ENCODE measurements around the gene ALDH3A2. TPM values are rescaled to one million over a fixed set of nuclear protein-coding genes. Genes with fewer than 3 reads are reported as not detected.
A peak's percentile ranks its signal among the peaks of the same experiment; 100 is the strongest.

Gene ALDH3A2
- total RNA-seq, 6 experiments from 2014 or later = 12.0 to 20.6 (median 18.4) TPM

DNA sequence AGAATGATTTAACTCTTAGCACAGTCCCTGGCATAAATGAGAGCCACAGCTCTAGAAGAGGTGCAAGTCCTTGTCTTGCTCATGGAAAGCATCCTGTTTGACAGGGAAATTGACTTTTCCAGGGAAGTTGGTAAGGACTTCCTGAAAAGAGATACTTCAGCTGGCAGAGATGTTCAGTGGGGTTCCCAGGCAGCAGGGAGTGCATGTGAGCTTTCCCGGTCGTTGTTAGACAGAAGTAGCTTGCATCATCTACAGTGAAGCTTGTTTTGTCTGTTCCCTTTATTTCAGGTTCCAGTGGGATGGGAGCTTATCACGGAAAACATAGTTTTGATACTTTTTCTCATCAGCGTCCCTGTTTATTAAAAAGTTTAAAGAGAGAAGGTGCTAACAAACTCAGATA is 22.9 kb downstream of the ALDH3A2 start:
- no peak for DNase-seq
- no peak overlapping the region for H3K4me3 Mint-ChIP-seq
- no peaks in the 10 kb centered on the region for H3K36me3 Mint-ChIP-seq (ENCODE audit: low read depth)
- no peaks in the 10 kb centered on the region for H3K9me3 Mint-ChIP-seq
- no peak overlapping the region for H3K27ac Mint-ChIP-seq
- H3K4me1 Mint-ChIP-seq (ENCODE audit: low read depth) = peaks cover 12% of the 10 kb centered on the region
- no peaks in the 10 kb centered on the region for H3K27me3 Mint-ChIP-seq (ENCODE audit: insufficient read depth)
- TF ChIP-seq, protein P1, sequence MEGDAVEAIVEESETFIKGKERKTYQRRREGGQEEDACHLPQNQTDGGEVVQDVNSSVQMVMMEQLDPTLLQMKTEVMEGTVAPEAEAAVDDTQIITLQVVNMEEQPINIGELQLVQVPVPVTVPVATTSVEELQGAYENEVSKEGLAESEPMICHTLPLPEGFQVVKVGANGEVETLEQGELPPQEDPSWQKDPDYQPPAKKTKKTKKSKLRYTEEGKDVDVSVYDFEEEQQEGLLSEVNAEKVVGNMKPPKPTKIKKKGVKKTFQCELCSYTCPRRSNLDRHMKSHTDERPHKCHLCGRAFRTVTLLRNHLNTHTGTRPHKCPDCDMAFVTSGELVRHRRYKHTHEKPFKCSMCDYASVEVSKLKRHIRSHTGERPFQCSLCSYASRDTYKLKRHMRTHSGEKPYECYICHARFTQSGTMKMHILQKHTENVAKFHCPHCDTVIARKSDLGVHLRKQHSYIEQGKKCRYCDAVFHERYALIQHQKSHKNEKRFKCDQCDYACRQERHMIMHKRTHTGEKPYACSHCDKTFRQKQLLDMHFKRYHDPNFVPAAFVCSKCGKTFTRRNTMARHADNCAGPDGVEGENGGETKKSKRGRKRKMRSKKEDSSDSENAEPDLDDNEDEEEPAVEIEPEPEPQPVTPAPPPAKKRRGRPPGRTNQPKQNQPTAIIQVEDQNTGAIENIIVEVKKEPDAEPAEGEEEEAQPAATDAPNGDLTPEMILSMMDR (IDR thresholded peaks at IDR 0.05) = no peak

DNA sequence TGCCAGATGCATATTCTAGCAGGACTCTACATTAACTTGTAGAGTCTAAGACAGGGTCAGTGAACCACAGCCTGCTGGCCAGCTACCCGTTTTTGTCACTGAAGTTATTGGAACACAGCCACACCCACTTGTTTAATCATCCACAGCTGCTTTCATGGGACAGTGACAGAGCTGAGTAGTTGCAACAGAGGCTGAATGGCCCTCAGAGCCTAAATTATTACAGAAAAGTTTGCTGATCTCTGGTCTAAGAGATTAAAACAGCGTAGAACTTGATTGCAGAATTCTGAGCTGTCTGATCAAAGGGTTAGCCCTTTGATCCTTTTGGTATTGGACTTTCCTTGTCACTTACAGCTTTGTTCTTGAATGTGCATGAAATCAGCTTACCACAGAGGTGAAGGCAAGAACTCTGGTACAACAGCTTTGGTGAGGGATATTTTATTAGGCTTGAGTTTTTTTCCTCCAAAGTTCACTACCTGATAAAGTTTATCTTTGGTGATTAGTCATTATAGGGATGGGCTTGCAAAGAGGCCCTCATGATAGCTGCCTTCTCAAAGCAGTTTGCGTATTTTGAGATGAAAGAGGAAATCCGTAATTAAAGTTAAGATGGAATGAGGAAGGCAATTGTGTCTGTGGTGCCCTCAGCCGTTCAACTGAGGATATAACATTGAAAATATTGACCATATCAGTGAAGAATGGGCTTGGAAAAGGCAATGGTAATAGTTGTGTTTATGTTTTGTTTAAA is 23.6 kb downstream of the ALDH3A2 start:
- Mint-ChIP-seq H3K27me3 (ENCODE audit: insufficient read depth) (no peaks in the 10 kb centered on the region), H3K9me3 (no peaks in the 10 kb centered on the region), H3K27ac (no peak overlapping the region; the same call in 1 of the 2 replicates), H3K4me3 (no peak overlapping the region), H3K4me1 (ENCODE audit: low read depth) (peaks cover 12% of the 10 kb centered on the region), H3K36me3 (ENCODE audit: low read depth) (no peaks in the 10 kb centered on the region)
- TF ChIP-seq, protein P1 (IDR thresholded peaks at IDR 0.05) = peak; percentile 65
- DNase-seq = no peak

DNA sequence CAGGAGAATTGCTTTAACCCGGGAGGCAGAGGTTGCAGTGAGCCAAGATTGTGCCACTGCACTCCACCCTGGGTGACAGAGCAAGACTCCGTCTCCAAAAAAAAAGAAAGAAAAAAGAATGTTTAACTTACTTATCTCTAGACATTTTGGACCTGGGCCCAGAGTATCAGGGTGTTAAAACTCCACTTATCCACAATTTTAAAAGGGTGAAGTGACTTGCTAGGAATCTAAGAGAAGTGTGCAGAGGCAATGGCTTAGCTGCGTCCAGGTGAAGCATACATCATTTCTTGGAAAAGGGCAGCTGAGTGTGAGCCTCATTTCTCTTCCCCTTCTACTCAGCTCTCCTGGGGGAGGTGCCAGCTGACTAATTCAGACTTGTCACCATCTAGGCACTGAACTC is 25.1 kb downstream of the ALDH3A2 start:
- Mint-ChIP-seq H3K27ac (no peak overlapping the region), H3K4me1 (ENCODE audit: low read depth) (peaks cover 12% of the 10 kb centered on the region), H3K4me3 (no peak overlapping the region), H3K9me3 (no peaks in the 10 kb centered on the region), H3K27me3 (ENCODE audit: insufficient read depth) (no peaks in the 10 kb centered on the region), H3K36me3 (ENCODE audit: low read depth) (no peaks in the 10 kb centered on the region)
- no peak for DNase-seq
- TF ChIP-seq, protein P1 (IDR thresholded peaks at IDR 0.05) = no peak

DNA sequence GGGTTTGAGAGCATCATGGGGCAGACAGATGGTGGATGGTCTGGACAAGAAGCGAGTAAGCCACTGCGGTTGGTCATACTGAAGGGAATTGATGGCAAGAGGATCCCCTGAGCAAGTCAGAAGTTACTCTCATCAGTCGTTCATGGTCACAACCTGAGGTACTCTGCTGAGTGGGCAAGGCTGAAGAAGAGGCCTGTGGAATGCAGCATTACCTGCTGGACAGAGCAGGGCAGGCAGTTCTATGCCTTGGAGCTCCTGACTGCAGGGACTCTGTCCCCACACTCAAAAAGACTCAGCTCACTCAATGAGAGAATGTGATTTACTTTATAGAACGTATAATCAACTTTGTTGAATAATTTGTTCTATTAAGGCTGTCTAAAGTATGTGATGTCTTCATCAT is 28.3 kb downstream of the ALDH3A2 start:
- TF ChIP-seq, protein P1 (IDR thresholded peaks at IDR 0.05) = no peak
- H3K4me3 Mint-ChIP-seq = no peak overlapping the region
- peaks cover 15% of the 10 kb centered on the region for H3K4me1 Mint-ChIP-seq (ENCODE audit: low read depth)
- no peaks in the 10 kb centered on the region; the same call in 1 of the 2 replicates for H3K27me3 Mint-ChIP-seq (ENCODE audit: insufficient read depth)
- no peaks in the 10 kb centered on the region for H3K9me3 Mint-ChIP-seq
- DNase-seq = no peak
- H3K36me3 Mint-ChIP-seq (ENCODE audit: low read depth) = no peaks in the 10 kb centered on the region
- no peak overlapping the region for H3K27ac Mint-ChIP-seq

DNA sequence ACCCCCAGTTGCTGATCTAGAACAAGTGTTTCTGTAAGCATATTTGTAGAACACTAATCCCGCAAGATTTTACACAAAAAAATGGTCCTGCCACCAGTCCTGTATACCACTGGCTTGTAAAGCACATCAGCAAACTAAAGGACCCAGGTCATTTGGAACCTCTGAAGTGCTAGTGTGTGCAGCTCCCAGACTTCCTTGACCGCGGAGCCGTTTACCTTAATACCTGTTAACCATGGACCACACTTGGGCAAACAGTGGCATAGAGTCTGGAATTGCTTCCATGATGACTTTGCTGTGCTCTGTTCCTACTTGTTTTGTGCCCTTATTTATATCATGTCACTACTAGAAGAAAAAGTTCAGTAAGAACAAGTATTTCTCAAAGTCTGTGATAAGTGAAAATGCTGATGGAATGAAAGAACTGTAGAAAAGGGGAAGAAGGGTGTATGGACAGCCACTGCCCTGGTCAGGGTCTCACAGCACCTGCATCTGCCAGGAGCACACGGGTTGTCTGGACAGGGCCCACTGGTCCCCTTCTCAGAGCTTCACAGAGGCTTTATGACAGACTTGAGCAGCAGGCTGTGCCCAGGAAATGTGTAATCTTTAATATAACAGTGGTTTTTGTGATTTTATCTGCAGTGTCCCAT is 29.3 kb downstream of the ALDH3A2 start:
- no peak overlapping the region for H3K27ac Mint-ChIP-seq
- H3K4me3 Mint-ChIP-seq = no peak overlapping the region

More for the DNA sequence above, 29.3 kb downstream of the ALDH3A2 start:
- Mint-ChIP-seq H3K36me3 (ENCODE audit: low read depth) (no peaks in the 10 kb centered on the region), H3K27me3 (ENCODE audit: insufficient read depth) (no peaks in the 10 kb centered on the region; the same call in 1 of the 2 replicates), H3K9me3 (no peaks in the 10 kb centered on the region), H3K4me1 (ENCODE audit: low read depth) (peaks cover 7% of the 10 kb centered on the region; the same call in 1 of the 2 replicates)
- DNase-seq = no peak
- TF ChIP-seq, protein P1 (IDR thresholded peaks at IDR 0.05) = no peak

All from HFFc6 (cell line).